AG09309 (cell line): Measurements from ENCODE around the gene PLEKHG5.

ENCODE experiments used
- DNase-seq: peaks from one replicate; pipeline ENCODE4 v3.0.0-alpha.2; 2010; ENCODE audit warnings: low read depth
- H3K4me3 ChIP-seq: 2 replicates; pipeline ENCODE4 v1.5.1; 2011; ENCODE audit warnings: mild to moderate bottlenecking, low read depth, low read length, moderate library complexity; ENCODE audit not compliant: control insufficient read depth
- TF ChIP-seq, protein P1 (sequence below): IDR thresholded peaks from 2 replicates; pipeline ENCODE4 v1.5.1; 2011; ENCODE audit warnings: mild to moderate bottlenecking, low read depth, low read length, inconsistent platforms; ENCODE audit not compliant: insufficient read depth, control insufficient read depth; ENCODE audit errors: missing control alignments

PLEKHG5 gene

DNA sequence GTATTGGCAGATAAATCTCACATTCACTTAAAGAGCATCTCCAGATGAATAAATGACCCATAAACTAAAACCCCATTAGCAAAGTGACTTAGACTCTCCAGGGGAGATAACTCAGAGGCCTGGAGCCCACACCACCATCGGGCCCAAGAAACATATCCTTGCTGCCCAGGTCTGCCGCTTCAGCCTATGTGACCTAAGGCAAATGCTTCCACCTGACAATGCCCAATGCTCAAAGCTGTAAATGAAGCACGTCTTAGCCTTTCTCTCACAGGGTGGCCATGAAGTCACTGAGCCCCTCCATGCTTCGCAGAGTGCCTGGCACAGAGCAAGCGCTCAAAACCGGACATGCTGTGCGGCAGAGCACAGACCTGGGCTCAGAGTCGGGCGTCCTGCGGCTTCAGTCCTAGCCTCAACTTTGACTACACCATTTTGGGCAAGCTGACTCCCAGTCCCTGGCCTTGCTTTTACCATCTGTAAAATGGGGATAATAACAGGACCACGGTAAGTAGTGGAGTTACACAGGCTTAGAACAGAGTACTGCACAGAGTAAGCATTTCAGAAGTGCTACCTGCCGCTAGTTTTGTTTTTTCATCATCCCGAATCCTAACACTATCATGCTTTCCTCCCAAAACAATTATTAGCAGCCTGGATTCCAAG is 39.2 kb upstream of the PLEKHG5 start:
- DNase-seq, result no peak

DNA sequence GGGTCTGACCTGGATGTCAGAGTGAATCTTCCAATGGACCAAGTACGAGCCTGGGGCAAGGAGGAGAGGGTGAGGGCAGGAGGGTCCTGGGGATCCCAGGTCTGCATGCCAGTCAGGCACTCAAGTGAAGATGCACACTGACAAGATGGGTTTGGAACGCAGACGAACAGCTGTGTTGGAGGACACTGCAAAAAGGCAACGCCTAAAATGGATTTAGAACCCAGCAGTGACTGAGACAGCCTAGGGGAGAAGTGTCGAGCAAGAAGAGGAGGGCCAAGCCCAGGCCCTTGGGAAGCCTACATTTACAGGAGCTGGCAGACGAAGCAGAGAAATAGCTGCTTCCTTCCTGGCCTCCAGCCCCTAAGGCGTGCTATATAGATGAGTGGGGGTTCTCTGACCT is 37.0 kb upstream of the PLEKHG5 start:
- no peak overlapping the region for H3K4me3 ChIP-seq
- no peak for DNase-seq
- TF ChIP-seq, protein P1, sequence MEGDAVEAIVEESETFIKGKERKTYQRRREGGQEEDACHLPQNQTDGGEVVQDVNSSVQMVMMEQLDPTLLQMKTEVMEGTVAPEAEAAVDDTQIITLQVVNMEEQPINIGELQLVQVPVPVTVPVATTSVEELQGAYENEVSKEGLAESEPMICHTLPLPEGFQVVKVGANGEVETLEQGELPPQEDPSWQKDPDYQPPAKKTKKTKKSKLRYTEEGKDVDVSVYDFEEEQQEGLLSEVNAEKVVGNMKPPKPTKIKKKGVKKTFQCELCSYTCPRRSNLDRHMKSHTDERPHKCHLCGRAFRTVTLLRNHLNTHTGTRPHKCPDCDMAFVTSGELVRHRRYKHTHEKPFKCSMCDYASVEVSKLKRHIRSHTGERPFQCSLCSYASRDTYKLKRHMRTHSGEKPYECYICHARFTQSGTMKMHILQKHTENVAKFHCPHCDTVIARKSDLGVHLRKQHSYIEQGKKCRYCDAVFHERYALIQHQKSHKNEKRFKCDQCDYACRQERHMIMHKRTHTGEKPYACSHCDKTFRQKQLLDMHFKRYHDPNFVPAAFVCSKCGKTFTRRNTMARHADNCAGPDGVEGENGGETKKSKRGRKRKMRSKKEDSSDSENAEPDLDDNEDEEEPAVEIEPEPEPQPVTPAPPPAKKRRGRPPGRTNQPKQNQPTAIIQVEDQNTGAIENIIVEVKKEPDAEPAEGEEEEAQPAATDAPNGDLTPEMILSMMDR, result no peak

More for the DNA sequence above, 39.2 kb upstream of the PLEKHG5 start:
- no peak overlapping the region for H3K4me3 ChIP-seq
- TF ChIP-seq, protein P1, result no peak

DNA sequence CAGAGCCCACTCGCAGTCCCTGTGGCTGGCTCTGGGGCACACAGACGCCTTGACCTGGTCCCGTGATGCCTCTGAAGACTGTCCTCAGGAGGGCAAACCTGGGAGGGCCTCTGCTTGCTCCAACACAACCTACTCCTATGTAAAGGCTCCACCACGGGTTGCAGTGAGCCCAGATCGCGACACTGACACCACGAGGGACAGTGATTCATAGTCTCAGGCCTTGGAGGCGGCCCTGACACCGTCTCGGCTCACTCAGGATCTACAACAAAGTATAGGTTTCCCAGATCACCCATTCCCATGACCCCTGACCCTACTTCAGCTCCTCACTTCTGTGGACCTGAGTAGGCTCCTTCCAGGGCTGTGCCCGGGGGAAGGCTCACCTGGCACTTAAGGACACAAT is 34.8 kb upstream of the PLEKHG5 start:
- no peak overlapping the region for H3K4me3 ChIP-seq
- TF ChIP-seq, protein P1, result no peak
- no peak for DNase-seq

- TF ChIP-seq, protein P1, result peak; percentile 64
- DNase-seq, result no peak
Observed at GRCh38 chr1:6523566-6523965, 32.1 kb upstream of the PLEKHG5 start.

DNA sequence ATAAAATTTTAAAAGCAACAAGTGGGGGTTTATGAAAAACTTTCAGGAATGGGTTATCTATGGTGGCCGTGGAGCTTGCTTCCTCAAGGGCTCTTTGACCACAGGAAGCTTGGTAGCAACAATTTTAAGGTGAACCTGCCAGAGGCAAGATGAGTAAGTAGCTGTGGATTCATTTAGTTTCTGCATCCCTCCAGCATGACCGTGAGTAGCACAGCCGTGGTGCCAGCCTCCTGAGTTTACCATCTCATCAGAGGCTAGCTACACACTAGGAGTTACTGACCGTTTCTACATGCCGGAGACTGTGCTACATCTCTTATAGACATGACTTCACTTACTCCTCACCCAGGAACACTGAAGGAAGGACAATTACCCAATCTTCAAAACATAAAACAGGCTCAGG is 30.1 kb upstream of the PLEKHG5 start:
- no peak for DNase-seq
- H3K4me3 ChIP-seq, result no peak overlapping the region
- TF ChIP-seq, protein P1, result no peak

More at GRCh38 chr1:6523566-6523965, 32.1 kb upstream of the PLEKHG5 start:
- H3K4me3 ChIP-seq, result no peak overlapping the region

GRCh38 chr1:6519935-6520671 is 28.6 kb upstream of the PLEKHG5 start:
- no peak overlapping the region for H3K4me3 ChIP-seq
- TF ChIP-seq, protein P1, result no peak
- peak; percentile 68 for DNase-seq
